Neutrophil (primary cell): ENCODE data around the gene ACTN2.
"Not testable (repeated sequence)": the region's sequence is repeated elsewhere in the genome, so short reads cannot be mapped to it uniquely, and the experiment has no call there.

Source experiments
- H3K27ac ChIP-seq: fragments of 200-600 bp; sonication (generic); 2 replicates; pipeline ENCODE4 v1.5.1; 2016; ENCODE audit warnings: mild to moderate bottlenecking, moderate library complexity
- H3K27me3 ChIP-seq: fragments of 200-600 bp; sonication (generic); 2 replicates; pipeline ENCODE4 v1.6.0; 2016; ENCODE audit warnings: mild to moderate bottlenecking
- H3K36me3 ChIP-seq: fragments of 200-600 bp; sonication (generic); 2 replicates; pipeline ENCODE4 v1.5.1; 2017
- H3K4me1 ChIP-seq, 2 experiments: fragments of 200-600 bp in 1 of 2; sonication (generic) in 1 of 2; 1 replicate in 1 of 2; 2 replicates in 1 of 2; pipeline versions ENCODE4 v1.5.1 to v1.6.1; 2013 to 2016; ENCODE audit warnings: low read depth in 1 of 2, low read length in 1 of 2, mild to moderate bottlenecking in 1 of 2, moderate library complexity in 1 of 2; ENCODE audit not compliant: control insufficient read depth in 1 of 2, insufficient read depth in 1 of 2
- H3K4me3 ChIP-seq, 2 experiments: fragments of 200-600 bp in 1 of 2; sonication (generic) in 1 of 2; 1 replicate in 1 of 2; 2 replicates in 1 of 2; pipeline ENCODE4 v1.5.1; 2013 to 2016; ENCODE audit warnings: low read depth in 1 of 2, low read length in 1 of 2, mild to moderate bottlenecking in 1 of 2, moderate library complexity in 1 of 2
- H3K9me3 ChIP-seq: fragments of 200-600 bp; sonication (generic); 2 replicates; pipeline ENCODE4 v1.5.1; 2016
- CTCF ChIP-seq: fragments of 200-600 bp; sonication (generic); IDR thresholded peaks from 2 replicates; pipeline ENCODE4 v1.5.1; 2016; ENCODE audit warnings: antibody characterized with exemption

ACTN2 gene

DNA sequence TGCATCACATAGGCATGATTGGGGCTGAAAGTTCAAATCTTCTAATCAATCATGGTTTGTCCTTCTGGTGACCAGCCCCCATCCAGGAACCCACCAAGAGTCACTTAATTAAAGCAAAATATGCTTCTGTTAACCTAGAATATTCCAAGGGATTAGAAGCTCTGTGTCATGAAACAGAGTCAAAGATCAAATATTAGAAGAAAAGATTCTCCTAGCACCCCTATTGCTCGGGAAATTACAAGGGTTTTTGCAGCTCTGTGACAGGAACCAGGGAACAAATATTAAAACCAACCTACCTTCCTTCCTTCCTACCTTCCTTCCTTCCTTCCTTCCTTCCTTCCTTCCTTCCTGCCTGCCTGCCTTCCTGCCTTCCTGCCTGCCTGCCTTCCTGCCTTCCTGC lies 31.8 kb upstream of the ACTN2 start:
- no peak for TF ChIP-seq CTCF
- no peak overlapping the region for H3K4me3 ChIP-seq
- H3K4me1 ChIP-seq = no peaks in the 10 kb centered on the region

GRCh38 chr1:236654957-236655356 lies 31.3 kb upstream of the ACTN2 start:
- H3K9me3 ChIP-seq = no peaks in the 10 kb centered on the region
- H3K4me3 ChIP-seq = no peak overlapping the region
- H3K27me3 ChIP-seq = peaks cover 14% of the 10 kb centered on the region
- no peak for TF ChIP-seq CTCF
- no peak overlapping the region for H3K27ac ChIP-seq
- no peaks in the 10 kb centered on the region for H3K4me1 ChIP-seq
- no peaks in the 10 kb centered on the region for H3K36me3 ChIP-seq

More for the DNA sequence above, 31.8 kb upstream of the ACTN2 start:
- Histone ChIP-seq H3K36me3 (no peaks in the 10 kb centered on the region), H3K9me3 (no peaks in the 10 kb centered on the region), H3K27ac (no peak overlapping the region), H3K27me3 (peaks cover 14% of the 10 kb centered on the region)

GRCh38 chr1:236657398-236657797 lies 28.9 kb upstream of the ACTN2 start:
- Histone ChIP-seq H3K9me3 (no peaks in the 10 kb centered on the region), H3K27ac (no peak overlapping the region), H3K4me1 (no peaks in the 10 kb centered on the region), H3K27me3 (peaks cover 5% of the 10 kb centered on the region), H3K4me3 (no peak overlapping the region), H3K36me3 (no peaks in the 10 kb centered on the region)
- no peak for TF ChIP-seq CTCF

DNA sequence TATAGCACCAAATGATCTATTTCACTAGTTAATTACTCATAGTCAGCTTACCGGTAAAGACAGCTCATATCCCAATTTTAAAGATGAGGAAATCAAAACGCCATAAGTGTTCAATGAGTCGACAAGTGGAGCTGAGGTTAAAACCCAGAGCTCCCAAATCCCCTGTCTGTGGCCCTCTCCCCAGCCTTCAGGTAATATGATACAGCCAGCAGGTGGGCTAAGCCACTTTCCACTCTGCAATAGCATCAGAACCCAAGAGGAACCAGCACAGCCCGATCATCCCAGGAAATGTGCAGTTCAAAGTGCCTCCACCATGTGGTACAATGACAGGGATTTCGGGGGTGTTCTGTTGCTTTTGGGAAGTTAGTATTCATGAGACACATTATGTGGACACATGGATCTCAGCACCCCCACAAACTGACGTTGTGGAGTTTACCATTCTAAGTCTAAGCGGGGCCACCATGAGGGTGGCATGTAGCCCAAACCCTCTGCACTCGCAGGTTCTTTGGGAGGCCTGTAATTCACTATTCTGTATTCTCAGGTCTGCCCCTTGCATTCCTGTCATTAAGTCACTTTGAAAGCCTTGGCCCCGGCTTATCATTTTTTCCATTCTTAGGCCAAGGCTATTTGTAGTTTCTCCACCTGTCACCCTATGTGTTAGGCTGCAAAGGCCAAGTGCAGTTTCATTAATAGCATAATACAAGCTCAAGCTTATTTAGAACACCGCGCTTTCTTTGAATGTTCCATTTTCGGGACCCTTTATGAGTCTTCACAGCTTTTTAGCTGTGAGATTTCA lies 26.3 kb upstream of the ACTN2 start:
- no peak overlapping the region for H3K27ac ChIP-seq
- no peak for TF ChIP-seq CTCF

GRCh38 chr1:236663934-236664333 lies 22.4 kb upstream of the ACTN2 start:
- TF ChIP-seq CTCF = no peak
- Histone ChIP-seq H3K36me3 (no peaks in the 10 kb centered on the region), H3K4me1 (no peaks in the 10 kb centered on the region), H3K27ac (no peak overlapping the region), H3K4me3 (no peak overlapping the region), H3K9me3 (no peaks in the 10 kb centered on the region), H3K27me3 (no peaks in the 10 kb centered on the region)

More for the DNA sequence above, 26.3 kb upstream of the ACTN2 start:
- H3K4me1 ChIP-seq = no peaks in the 10 kb centered on the region
- H3K36me3 ChIP-seq = no peaks in the 10 kb centered on the region
- no peaks in the 10 kb centered on the region for H3K9me3 ChIP-seq
- peaks cover 3% of the 10 kb centered on the region for H3K27me3 ChIP-seq
- H3K4me3 ChIP-seq = no peak overlapping the region

- H3K9me3 ChIP-seq, H3K36me3 ChIP-seq, H3K4me1 ChIP-seq, H3K27ac ChIP-seq, H3K4me3 ChIP-seq: not testable (repeated sequence)
- H3K27me3 ChIP-seq = peaks cover 23% of the 10 kb centered on the region
These were observed 17.4 kb upstream of the ACTN2 start for GRCh38 chr1:236668909-236669308.
